Neural cell (in vitro differentiated cells): Measurements from ENCODE around the gene ING5. TPM values are rescaled to one million over a fixed set of nuclear protein-coding genes. Genes with fewer than 3 reads are reported as not detected.

Experiments used
- H2AFZ ChIP-seq: fragments of 200-600, 300-800 bp; sonication (generic), shearing (Covaris generic); 2 replicates; pipeline ENCODE4 v1.6.0; 2014; ENCODE audit warnings: low read depth, mild to moderate bottlenecking, antibody characterized with exemption, low read length, moderate library complexity
- H3F3A ChIP-seq: fragments of 200-600 bp; shearing (Covaris generic); 2 replicates; pipeline ENCODE4 v1.6.1; 2016; ENCODE audit warnings: mild to moderate bottlenecking, moderate library complexity, mixed read lengths, antibody characterized with exemption, low read length; ENCODE audit not compliant: insufficient read depth, poor library complexity, severe bottlenecking
- H3K27ac ChIP-seq: fragments of 200-600, 300-800 bp; sonication (generic), shearing (Covaris generic); 2 replicates; pipeline ENCODE4 v1.5.1; 2014; ENCODE audit warnings: mild to moderate bottlenecking, low read length, moderate library complexity
- H3K27me3 ChIP-seq: fragments of 300-800, 200-600 bp; sonication (generic), shearing (Covaris generic); 2 replicates; pipeline ENCODE4 v1.6.0; 2014; ENCODE audit warnings: mild to moderate bottlenecking, low read depth, low read length, moderate library complexity; ENCODE audit not compliant: insufficient read depth
- H3K36me3 ChIP-seq: fragments of 300-800, 200-600 bp; sonication (generic), shearing (Covaris generic); 2 replicates; pipeline ENCODE4 v1.5.1; 2014; ENCODE audit warnings: mild to moderate bottlenecking, antibody characterized with exemption, low read length, moderate library complexity; ENCODE audit not compliant: insufficient read depth
- H3K4me2 ChIP-seq: fragments of 300-800, 200-600 bp; sonication (generic), shearing (Covaris generic); 2 replicates; pipeline ENCODE4 v1.6.0; 2014; ENCODE audit warnings: mild to moderate bottlenecking, low read length
- H3K4me3 ChIP-seq: fragments of 300-800, 200-600 bp; sonication (generic), shearing (Covaris generic); 2 replicates; pipeline ENCODE4 v1.5.1; 2014; ENCODE audit warnings: mild to moderate bottlenecking, low read length, moderate library complexity
- H3K79me2 ChIP-seq: fragments of 200-600 bp; shearing (Covaris generic); replicated peaks from 2 replicates; pipeline ENCODE4 v1.6.0; 2014; ENCODE audit warnings: mild to moderate bottlenecking, low read length, moderate library complexity; ENCODE audit not compliant: insufficient read depth
- H3K9ac ChIP-seq: fragments of 300-800, 200-600 bp; sonication (generic), shearing (Covaris generic); 2 replicates; pipeline ENCODE4 v1.6.1; 2016; ENCODE audit warnings: mild to moderate bottlenecking, low read length, mixed read lengths
- H3K9me2 ChIP-seq: fragments of 200-600 bp; shearing (Covaris generic); 2 replicates; pipeline ENCODE4 v1.6.1; 2016; ENCODE audit warnings: mild to moderate bottlenecking, low read length, mixed read lengths; ENCODE audit not compliant: insufficient read depth
- H3K9me3 ChIP-seq: fragments of 200-600, 300-800 bp; sonication (generic), shearing (Covaris generic); 2 replicates; pipeline ENCODE4 v1.6.1; 2016; ENCODE audit warnings: mild to moderate bottlenecking, mixed run types, low read length, moderate library complexity, mixed read lengths
- H4K20me1 ChIP-seq: fragments of 200-600 bp; shearing (Covaris generic); 2 replicates; pipeline ENCODE4 v1.6.1; 2016; ENCODE audit warnings: mild to moderate bottlenecking, mixed run types; ENCODE audit not compliant: insufficient read depth
- EP300 ChIP-seq: fragments of 450-650 bp; conservative IDR thresholded peaks from 2 replicates; pipeline ENCODE4 v1.6.1; 2014; ENCODE audit warnings: antibody characterized with exemption, mild to moderate bottlenecking, moderate library complexity; ENCODE audit not compliant: poor library complexity, severe bottlenecking
- EZH2 ChIP-seq: fragments of 200-600, 300-800 bp; shearing (Covaris generic), sonication (generic); IDR thresholded peaks from 2 replicates; pipeline ENCODE4 v1.6.1; 2014; ENCODE audit warnings: antibody characterized with exemption, low read length, borderline replicate concordance, mild to moderate bottlenecking; ENCODE audit not compliant: insufficient read depth, poor library complexity, severe bottlenecking
- MXI1 ChIP-seq: fragments of 450-650 bp; conservative IDR thresholded peaks from 2 replicates; pipeline ENCODE4 v1.6.1; 2014; ENCODE audit warnings: antibody characterized with exemption, mild to moderate bottlenecking; ENCODE audit not compliant: poor library complexity, severe bottlenecking
- POLR2AphosphoS5 ChIP-seq: IDR thresholded peaks from 2 replicates; pipeline ENCODE4 v1.6.1; 2012
- RAD21 ChIP-seq: fragments of 450-650 bp; conservative IDR thresholded peaks from 2 replicates; pipeline ENCODE4 v1.6.1; 2014; ENCODE audit warnings: antibody characterized with exemption, mild to moderate bottlenecking, moderate library complexity
- SMC3 ChIP-seq: fragments of 450-650 bp; conservative IDR thresholded peaks from 2 replicates; pipeline ENCODE4 v1.6.1; 2014; ENCODE audit warnings: antibody characterized with exemption, mild to moderate bottlenecking, moderate library complexity; ENCODE audit not compliant: poor library complexity
- TAF1 ChIP-seq: IDR thresholded peaks from 2 replicates; pipeline ENCODE4 v1.6.1; 2012; ENCODE audit warnings: low read depth
- polyA plus RNA-seq: library from polyadenylated mRNA; depleted of rRNA; stranded (reverse); fragments of >200 nt; gene quantifications from 2 replicates; pipeline ENCODE4 v1.2.3, GENCODE V29; 2014
- TF ChIP-seq, protein P1 (sequence below): fragments of 450-650 bp; IDR thresholded peaks from 2 replicates; pipeline ENCODE4 v1.5.1; 2014; ENCODE audit warnings: antibody characterized with exemption, mild to moderate bottlenecking, moderate library complexity; ENCODE audit not compliant: poor library complexity, severe bottlenecking
- TF ChIP-seq, protein P2 (sequence below): IDR thresholded peaks from 2 replicates; pipeline ENCODE4 v1.6.1; 2012; ENCODE audit warnings: borderline replicate concordance

The ING5 gene
- polyA plus RNA-seq, 1 donor from 2014 or later: 22.8 TPM

DNA sequence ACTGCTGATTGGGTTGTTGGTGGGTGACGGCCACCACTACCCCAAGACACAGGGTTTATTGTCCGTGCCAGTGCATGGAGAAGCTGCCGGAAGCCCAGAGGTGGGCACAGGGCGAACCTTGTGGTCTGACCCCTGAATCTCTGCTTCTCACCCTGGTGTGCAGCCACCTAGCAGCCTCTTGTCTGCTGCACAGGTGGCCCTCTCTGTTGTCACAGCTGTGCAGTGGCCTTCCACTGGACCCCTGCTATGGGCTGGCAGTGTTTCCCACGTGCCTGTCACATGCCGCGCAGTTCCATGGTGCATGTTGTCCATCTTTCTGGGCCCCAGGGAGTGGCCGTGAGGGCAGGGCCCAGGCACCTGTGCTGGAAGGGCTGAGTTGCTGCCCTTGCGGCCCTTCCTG, 49.1 kb upstream of the ING5 start:
- no peak overlapping the region for H3K4me2 ChIP-seq
- H2AFZ ChIP-seq: no peak overlapping the region
- no peaks in the 10 kb centered on the region for H3K36me3 ChIP-seq
- H3K9me2 ChIP-seq: no peaks in the 10 kb centered on the region
- H3K27ac ChIP-seq: no peak overlapping the region
- no peak overlapping the region for H3K9ac ChIP-seq
- H3K27me3 ChIP-seq: no peaks in the 10 kb centered on the region
- H4K20me1 ChIP-seq: no peaks in the 10 kb centered on the region
- H3F3A ChIP-seq: no peaks in the 10 kb centered on the region
- H3K9me3 ChIP-seq: no peaks in the 10 kb centered on the region
- no peak overlapping the region for H3K4me3 ChIP-seq
- TF ChIP-seq, protein P1, sequence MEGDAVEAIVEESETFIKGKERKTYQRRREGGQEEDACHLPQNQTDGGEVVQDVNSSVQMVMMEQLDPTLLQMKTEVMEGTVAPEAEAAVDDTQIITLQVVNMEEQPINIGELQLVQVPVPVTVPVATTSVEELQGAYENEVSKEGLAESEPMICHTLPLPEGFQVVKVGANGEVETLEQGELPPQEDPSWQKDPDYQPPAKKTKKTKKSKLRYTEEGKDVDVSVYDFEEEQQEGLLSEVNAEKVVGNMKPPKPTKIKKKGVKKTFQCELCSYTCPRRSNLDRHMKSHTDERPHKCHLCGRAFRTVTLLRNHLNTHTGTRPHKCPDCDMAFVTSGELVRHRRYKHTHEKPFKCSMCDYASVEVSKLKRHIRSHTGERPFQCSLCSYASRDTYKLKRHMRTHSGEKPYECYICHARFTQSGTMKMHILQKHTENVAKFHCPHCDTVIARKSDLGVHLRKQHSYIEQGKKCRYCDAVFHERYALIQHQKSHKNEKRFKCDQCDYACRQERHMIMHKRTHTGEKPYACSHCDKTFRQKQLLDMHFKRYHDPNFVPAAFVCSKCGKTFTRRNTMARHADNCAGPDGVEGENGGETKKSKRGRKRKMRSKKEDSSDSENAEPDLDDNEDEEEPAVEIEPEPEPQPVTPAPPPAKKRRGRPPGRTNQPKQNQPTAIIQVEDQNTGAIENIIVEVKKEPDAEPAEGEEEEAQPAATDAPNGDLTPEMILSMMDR: no peak
- TF ChIP-seq POLR2AphosphoS5 (no peak), EZH2 (no peak), TAF1 (no peak), SMC3 (no peak), EP300 (no peak), RAD21 (no peak), MXI1 (no peak)
- TF ChIP-seq, protein P2, sequence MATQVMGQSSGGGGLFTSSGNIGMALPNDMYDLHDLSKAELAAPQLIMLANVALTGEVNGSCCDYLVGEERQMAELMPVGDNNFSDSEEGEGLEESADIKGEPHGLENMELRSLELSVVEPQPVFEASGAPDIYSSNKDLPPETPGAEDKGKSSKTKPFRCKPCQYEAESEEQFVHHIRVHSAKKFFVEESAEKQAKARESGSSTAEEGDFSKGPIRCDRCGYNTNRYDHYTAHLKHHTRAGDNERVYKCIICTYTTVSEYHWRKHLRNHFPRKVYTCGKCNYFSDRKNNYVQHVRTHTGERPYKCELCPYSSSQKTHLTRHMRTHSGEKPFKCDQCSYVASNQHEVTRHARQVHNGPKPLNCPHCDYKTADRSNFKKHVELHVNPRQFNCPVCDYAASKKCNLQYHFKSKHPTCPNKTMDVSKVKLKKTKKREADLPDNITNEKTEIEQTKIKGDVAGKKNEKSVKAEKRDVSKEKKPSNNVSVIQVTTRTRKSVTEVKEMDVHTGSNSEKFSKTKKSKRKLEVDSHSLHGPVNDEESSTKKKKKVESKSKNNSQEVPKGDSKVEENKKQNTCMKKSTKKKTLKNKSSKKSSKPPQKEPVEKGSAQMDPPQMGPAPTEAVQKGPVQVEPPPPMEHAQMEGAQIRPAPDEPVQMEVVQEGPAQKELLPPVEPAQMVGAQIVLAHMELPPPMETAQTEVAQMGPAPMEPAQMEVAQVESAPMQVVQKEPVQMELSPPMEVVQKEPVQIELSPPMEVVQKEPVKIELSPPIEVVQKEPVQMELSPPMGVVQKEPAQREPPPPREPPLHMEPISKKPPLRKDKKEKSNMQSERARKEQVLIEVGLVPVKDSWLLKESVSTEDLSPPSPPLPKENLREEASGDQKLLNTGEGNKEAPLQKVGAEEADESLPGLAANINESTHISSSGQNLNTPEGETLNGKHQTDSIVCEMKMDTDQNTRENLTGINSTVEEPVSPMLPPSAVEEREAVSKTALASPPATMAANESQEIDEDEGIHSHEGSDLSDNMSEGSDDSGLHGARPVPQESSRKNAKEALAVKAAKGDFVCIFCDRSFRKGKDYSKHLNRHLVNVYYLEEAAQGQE: no peak
- H3K79me2 ChIP-seq: peaks cover 10% of the 10 kb centered on the region

DNA sequence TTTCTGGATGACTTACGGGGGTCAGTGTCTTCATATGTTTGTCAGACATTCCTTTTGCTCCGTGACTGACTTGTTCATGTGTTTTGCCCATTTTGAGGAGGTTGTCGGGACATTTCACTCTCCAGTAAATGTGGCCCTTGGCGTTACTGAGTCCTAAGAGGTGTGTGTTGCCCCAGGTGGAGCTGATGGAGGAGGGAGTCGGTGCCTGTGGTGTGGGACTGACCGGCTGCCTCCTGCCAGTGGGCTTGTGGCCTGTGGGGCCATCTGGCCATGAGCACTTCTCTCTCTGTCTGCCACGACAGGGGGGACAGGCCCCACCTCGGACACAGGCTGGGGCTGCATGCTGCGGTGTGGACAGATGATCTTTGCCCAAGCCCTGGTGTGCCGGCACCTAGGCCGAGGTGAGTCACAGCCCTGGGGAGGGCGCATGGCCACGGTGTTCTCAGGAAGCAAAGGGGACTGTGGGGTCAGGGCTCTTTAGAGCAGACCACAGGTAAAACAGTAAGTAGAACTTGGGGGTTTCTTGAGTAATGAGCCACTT, 48.6 kb upstream of the ING5 start:
- Histone ChIP-seq H3F3A (no peaks in the 10 kb centered on the region), H3K4me3 (no peak overlapping the region), H3K4me2 (no peak overlapping the region), H3K9me3 (no peaks in the 10 kb centered on the region), H3K36me3 (no peaks in the 10 kb centered on the region), H3K9me2 (no peaks in the 10 kb centered on the region), H4K20me1 (no peaks in the 10 kb centered on the region), H3K27ac (no peak overlapping the region), H3K79me2 (peaks cover 8% of the 10 kb centered on the region), H3K27me3 (no peaks in the 10 kb centered on the region), H3K9ac (no peak overlapping the region), H2AFZ (no peak overlapping the region)
- TF ChIP-seq POLR2AphosphoS5: no peak
- TF ChIP-seq SMC3: no peak
- TF ChIP-seq EP300: no peak
- no peak for TF ChIP-seq RAD21
- no peak for TF ChIP-seq EZH2
- TF ChIP-seq MXI1: no peak
- TF ChIP-seq, protein P2: no peak
- TF ChIP-seq, protein P1: no peak
